Measurements from ENCODE around the gene MPLKIP.

DNA sequence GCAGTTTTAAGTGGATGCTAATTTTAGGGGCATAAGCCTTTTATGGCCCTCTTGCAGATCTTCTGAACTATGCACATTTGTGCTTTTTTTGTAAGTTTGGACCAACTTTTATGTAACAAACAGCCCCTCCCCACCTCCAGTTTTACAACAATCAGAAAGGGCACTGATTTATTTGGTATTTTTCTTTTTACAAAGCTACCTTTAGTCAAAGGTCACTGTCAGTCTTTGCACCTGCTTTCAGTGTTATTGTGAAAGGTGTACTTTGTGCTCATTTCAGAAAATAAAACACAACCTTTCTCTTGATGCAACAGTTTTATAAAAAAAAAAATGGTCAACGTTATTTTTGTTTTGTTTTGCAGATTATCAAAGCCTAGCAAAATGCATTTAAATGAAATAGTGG, 39.2 kb downstream of the MPLKIP start:
- TF ChIP-seq, protein P1, sequence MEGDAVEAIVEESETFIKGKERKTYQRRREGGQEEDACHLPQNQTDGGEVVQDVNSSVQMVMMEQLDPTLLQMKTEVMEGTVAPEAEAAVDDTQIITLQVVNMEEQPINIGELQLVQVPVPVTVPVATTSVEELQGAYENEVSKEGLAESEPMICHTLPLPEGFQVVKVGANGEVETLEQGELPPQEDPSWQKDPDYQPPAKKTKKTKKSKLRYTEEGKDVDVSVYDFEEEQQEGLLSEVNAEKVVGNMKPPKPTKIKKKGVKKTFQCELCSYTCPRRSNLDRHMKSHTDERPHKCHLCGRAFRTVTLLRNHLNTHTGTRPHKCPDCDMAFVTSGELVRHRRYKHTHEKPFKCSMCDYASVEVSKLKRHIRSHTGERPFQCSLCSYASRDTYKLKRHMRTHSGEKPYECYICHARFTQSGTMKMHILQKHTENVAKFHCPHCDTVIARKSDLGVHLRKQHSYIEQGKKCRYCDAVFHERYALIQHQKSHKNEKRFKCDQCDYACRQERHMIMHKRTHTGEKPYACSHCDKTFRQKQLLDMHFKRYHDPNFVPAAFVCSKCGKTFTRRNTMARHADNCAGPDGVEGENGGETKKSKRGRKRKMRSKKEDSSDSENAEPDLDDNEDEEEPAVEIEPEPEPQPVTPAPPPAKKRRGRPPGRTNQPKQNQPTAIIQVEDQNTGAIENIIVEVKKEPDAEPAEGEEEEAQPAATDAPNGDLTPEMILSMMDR (IDR thresholded peaks at IDR 0.05), result no peak
- TF ChIP-seq POLR2A (IDR thresholded peaks at IDR 0.05), result no peak
